Stimulated activated CD4-positive, alpha-beta T cell treated with anti-CD3 and anti-CD28 coated beads, Interleukin-4, amount 100 ng/mL, for 24 hours (primary cell): Measurements from ENCODE around the gene CNTN4.

ENCODE experiments used
- DNase-seq: peaks from one replicate; pipeline ENCODE4 v3.0.0-alpha.2; 2020

The CNTN4 gene

GRCh38 chr3:3082234-3082924 is 983.7 kb downstream of the CNTN4 start:
- no peak for DNase-seq

GRCh38 chr3:3084890-3085289 is 986.2 kb downstream of the CNTN4 start:
- DNase-seq: no peak

GRCh38 chr3:3085782-3086181 is 987.1 kb downstream of the CNTN4 start:
- no peak for DNase-seq

- no peak for DNase-seq
These were observed 987.6 kb downstream of the CNTN4 start for GRCh38 chr3:3086239-3086638.

GRCh38 chr3:3087279-3087678 is 988.6 kb downstream of the CNTN4 start:
- no peak for DNase-seq

GRCh38 chr3:3087716-3088465 is 989.2 kb downstream of the CNTN4 start:
- DNase-seq: no peak

GRCh38 chr3:3089017-3089416 is 990.4 kb downstream of the CNTN4 start:
- no peak for DNase-seq

- no peak for DNase-seq
These were observed 999.3 kb downstream of the CNTN4 start for GRCh38 chr3:3097958-3098357.

GRCh38 chr3:3101660-3102458 is 1003.2 kb downstream of the CNTN4 start:
- DNase-seq: no peak

GRCh38 chr3:3102751-3103150 is 1004.1 kb downstream of the CNTN4 start:
- no peak for DNase-seq

- DNase-seq: no peak
These were observed 1006.6 kb downstream of the CNTN4 start for GRCh38 chr3:3105246-3105645.

GRCh38 chr3:3105815-3106214 is 1007.1 kb downstream of the CNTN4 start:
- DNase-seq: no peak

GRCh38 chr3:3107181-3107580 is 1008.5 kb downstream of the CNTN4 start:
- no peak for DNase-seq
